NCI-H146 treated with DMSO at 0.1 percent for 48 hours (cell line): ENCODE measurements around the gene CLCN2.
A peak's percentile ranks its signal among the peaks of the same experiment; 100 is the strongest.
"Not testable (repeated sequence)": the region's sequence is repeated elsewhere in the genome, so short reads cannot be mapped to it uniquely, and the experiment has no call there.

Experiments
- DNase-seq: peaks from one replicate; lab custom pipeline; 2025; ENCODE audit not compliant: unreplicated experiment; lab: John Stamatoyannopoulos, UW

Gene CLCN2

GRCh38 chr3:184347321-184348056 is 13.9 kb downstream of the CLCN2 start:
- DNase-seq: no peak

- no peak for DNase-seq
These were observed 14.8 kb downstream of the CLCN2 start for GRCh38 chr3:184346480-184347190.

GRCh38 chr3:184345317-184346144 is 15.9 kb downstream of the CLCN2 start:
- DNase-seq: peak; percentile 54

DNA sequence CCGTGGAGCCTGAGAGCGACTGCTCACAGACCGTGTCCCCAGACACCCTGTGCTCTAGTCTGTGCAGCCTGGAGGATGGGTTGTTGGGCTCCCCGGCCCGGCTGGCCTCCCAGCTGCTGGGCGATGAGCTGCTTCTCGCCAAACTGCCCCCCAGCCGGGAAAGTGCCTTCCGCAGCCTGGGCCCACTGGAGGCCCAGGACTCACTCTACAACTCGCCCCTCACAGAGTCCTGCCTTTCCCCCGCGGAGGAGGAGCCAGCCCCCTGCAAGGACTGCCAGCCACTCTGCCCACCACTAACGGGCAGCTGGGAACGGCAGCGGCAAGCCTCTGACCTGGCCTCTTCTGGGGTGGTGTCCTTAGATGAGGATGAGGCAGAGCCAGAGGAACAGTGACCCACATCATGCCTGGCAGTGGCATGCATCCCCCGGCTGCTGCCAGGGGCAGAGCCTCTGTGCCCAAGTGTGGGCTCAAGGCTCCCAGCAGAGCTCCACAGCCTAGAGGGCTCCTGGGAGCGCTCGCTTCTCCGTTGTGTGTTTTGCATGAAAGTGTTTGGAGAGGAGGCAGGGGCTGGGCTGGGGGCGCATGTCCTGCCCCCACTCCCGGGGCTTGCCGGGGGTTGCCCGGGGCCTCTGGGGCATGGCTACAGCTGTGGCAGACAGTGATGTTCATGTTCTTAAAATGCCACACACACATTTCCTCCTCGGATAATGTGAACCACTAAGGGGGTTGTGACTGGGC is 16.7 kb downstream of the CLCN2 start:
- no peak for DNase-seq

- DNase-seq: no peak
These were observed 18.1 kb downstream of the CLCN2 start for GRCh38 chr3:184343200-184343876.

DNA sequence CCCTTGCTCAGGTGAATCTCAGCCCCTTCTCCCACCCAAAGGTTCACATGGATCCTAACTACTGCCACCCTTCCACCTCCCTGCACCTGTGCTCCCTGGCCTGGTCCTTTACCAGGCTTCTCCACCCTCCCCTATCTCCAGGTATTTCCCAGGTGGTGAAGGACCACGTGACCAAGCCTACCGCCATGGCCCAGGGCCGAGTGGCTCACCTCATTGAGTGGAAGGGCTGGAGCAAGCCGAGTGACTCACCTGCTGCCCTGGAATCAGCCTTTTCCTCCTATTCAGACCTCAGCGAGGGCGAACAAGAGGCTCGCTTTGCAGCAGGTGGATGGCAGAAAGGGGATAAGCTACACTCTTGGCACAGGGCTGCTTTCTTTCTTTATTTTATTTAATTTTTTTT is 19.5 kb downstream of the CLCN2 start:
- no peak for DNase-seq

- not testable (repeated sequence) for DNase-seq
These were observed 21.8 kb downstream of the CLCN2 start for GRCh38 chr3:184339451-184340135.

DNA sequence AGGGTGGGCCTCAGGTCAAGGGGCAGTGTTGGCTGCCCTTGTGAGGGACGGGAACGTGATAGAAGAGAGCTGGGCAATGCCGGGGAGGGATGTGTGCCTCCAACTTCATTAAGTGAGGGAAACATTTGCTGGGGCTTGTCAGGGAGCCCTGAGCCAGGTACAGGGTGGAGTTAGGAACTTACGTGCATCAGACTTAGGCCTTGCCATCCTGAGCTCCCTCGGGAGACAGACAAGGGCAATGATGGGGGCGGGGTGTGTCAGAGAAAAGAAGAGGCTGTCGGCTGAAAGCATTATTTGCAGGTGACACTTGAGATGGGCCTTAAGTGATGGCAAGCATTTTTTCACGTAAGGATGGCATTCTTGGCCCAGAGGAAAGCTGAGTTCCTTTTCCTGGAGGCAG is 22.4 kb downstream of the CLCN2 start:
- DNase-seq: peak; percentile 71

DNA sequence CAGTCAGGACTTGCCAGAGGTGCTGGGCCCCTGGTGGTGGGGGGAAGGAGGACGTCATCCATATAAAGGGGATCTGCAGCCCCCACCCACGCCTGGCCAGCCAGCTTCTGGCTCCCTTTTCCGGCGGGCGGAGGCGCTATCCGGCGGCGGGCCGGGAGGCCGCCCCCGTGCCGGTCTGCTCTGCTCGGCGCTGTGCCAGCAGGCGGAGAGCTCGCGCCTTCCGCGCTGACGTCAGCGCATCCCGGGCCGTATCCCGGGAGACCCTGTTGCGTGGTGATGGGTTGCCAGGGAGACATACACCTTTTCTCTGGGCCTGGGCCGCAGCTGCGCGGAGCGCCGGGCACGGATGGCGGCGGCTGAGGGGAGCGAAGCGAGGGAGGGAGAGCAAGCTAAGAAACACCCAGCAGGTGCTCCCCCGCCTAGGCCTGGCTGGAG is 22.9 kb downstream of the CLCN2 start:
- DNase-seq: peak; percentile 97

DNA sequence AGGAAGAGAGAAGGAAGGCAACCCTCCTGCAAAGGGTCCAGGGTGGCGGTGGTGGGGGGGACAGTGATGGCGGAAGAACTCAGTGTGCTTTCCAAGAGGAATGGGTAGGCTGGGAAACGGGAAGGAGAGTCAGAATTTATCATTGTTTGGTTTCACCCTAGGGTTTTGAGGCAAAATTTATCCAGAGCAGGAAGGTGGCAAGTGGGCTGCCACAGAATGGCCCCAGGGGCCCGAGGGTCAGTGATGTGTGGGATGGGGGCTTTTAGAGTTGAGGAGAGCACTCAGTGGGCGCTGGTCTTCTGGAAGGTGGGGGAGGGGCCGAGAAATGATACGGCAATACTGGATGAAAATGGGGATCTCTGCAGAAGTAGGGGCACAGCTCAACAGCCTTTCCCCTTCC is 23.4 kb downstream of the CLCN2 start:
- no peak for DNase-seq

DNA sequence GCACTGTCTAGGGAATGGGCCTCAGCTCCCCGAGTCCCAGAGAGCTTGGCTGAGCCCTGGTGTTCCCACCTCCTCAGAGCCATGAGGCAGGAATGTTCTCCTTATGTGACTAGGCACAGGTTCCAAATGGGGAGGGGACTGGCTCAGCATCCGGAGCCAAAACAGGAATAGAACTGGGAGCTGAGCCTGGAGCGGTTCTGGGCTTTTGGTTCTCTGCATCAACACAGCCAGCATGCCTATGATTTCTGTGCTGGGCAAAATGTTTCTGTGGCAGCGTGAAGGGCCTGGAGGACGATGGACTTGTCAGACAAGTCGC is 24.0 kb downstream of the CLCN2 start, which contains the start of gene FAM131A:
Gene FAM131A, plus strand, starts transcription at position 202 of the 316 bp plus-strand sequence. Its CDS starts 31 bp downstream, at position 233.
- no peak for DNase-seq

- DNase-seq: peak; percentile 66
These were observed 24.6 kb downstream of the CLCN2 start for GRCh38 chr3:184336547-184337398.

DNA sequence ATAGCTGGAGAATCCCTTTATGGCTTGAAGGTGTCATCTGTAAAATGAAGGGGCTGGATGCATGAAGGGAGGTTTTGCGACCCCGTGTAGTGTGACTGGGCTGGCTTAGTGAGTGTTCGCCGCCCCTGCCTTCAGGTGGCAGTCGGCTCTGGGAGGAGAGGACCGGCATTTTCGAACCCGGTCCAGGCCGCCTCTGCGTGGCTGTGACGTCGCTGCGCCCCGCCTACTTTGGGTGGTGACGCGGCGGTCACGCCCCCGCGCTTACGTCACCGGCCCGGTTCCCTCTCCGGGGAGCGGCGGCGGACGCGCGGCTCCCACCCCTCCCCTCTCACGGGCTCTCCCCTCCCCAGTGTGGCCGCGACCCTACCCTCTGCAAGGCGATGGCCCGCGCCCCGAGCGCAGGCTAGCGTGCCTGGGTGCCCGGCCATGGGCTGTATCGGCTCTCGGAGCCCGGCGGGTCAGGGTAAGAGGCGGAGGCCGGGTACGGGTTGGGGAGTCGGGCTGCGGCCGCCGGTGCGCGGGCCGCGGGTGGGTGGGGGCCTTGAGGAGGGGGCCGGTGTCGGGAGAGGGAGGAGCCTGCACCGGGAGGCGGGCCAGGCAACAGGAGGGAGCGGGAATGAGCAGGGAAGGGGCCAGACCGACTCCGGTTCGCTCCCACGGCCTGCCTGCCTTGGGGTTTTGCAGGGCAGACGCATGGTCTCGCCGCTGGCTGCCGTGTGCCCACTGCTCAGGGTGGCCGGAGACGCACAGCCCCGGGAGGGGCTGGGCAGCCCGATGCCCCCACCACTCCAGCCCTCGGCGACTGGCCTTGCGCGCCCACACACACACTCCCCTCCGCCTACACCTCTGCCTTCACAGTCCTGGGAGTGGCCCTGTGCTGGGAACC is 25.5 kb downstream of the CLCN2 start:
- peak; percentile 52 for DNase-seq

DNA sequence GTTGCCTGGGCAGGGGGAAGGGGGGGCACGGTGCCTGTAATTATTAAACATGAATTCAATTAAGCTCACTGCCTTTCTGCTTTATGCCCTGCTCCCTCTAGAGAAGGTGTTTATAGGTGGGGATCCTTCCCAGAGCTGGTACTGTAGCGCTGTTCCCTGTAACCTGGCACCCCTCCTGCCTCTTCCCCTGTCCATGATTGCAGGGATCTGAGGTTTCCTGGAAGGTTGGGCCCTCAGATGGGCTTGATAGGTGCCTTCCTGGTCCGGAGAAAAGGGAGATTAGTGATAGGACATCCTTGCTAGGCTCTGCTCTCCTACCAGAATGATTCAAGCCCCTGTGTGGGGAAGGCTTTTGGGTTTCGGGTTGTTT is 26.1 kb downstream of the CLCN2 start:
- DNase-seq: no peak

DNA sequence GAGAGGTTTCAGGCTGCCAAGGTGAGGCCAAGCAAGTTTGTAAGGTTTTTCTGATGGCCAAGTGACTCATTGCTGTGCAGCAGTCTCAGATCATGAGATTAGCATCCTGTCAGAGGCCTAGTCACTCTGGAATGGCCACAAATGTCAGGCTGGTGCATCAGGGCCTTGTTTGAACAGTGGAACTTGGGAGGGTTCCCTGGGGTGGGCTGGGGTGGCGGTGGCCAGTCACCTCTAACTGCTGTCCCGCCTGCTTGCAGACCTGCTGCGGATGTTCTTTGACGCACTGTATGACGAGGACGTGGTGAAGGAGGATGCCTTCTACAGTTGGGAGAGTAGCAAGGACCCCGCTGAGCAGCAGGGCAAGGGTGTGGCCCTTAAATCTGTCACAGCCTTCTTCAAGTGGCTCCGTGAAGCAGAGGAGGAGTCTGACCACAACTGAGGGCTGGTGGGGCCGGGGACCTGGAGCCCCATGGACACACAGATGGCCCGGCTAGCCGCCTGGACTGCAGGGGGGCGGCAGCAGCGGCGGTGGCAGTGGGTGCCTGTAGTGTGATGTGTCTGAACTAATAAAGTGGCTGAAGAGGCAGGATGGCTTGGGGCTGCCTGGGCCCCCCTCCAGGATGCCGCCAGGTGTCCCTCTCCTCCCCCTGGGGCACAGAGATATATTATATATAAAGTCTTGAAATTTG is 26.8 kb downstream of the CLCN2 start:
- no peak for DNase-seq

DNA sequence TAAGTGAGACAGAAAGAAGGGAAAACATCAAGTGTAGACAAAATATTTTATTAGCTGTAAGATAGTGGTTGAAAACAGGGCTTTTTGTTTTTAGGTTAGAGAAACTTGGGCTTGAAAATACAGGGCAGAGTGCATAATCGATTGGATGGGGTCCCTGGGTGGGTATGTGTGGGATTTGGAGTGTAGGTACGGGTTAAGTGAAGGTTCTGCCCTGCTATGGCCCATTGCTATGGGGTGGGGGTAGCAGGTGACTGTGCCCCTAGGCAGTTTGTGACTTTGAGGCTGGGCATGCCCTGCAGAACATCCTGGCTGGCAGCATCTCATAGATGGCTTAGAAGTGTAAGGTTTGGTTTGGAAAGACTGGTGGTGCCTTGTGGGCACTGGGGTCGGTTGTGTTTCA is 27.7 kb downstream of the CLCN2 start:
- no peak for DNase-seq

DNA sequence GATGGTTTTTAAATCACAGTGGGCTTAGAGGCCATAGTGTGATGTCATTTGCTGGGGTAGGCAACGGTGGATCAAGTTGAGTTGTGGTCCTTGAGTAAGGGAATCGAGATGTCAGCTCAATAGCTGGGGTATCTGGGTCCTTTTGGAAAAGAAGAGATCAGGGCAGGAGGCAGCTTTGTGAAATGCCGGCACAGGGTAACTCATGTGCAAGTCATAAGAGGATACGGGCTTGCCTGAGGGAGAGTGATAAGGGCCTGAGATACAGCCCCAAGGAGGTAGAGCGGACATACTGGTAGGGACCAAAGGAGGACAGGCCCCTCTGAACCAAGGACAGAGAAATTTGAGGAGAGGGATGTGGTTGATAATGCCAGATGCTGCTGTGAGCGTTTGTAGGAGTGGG is 28.2 kb downstream of the CLCN2 start:
- DNase-seq: no peak
